ENCODE measurements around the gene PRCC. TPM values are rescaled to one million over a fixed set of nuclear protein-coding genes. Genes with fewer than 3 reads are reported as not detected.

PRCC gene
- total and polyA plus RNA-seq, 10 donors, result 39.1 to 64.6 (median 55.7) TPM

DNA sequence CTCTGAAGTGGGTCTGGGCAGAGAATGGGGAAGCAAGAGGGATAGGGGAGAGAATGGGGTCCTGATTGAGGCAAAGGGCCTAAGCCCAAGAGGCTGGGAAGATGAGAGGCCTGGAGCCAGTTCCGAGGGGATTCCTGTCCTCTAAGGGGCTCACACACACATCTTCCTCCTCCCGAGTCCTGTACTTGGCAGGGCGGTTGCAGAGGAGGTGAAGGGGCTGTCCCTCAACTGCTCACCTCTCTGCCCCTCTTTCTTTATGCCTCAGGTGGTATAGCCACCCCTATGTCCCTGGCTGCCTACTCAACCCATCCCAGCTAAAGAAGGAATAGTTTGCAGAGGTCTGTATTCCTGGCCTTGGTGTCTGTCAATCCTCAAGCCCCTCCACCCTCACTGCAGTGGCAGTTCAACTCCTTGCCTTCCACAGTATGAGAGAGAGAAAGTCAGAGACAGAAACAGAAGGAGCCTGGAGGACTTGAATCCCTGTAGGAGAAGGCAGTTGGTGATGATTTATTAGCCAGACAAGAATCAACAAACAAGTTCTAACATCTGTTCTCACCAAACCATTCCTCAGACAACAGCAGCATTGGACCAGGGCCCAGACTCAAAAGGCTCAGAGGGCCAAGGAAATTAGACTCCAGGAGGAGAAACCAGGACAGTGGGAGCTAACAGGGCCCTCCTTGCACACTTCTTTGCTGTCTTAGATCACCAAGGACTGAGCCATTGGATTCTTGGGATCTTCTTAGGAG, 38.6 kb downstream of the PRCC start:
- peak overlapping the region in 1 of 8 donors; percentile 18 for H3K27ac ChIP-seq
- no peaks in the 10 kb centered on the region for H3K27me3 ChIP-seq (replicated peaks in 1 of 7)
- intact Hi-C loops (cut with DNase I; ENCODE audit: low total_unique reads), result loop anchor here (10.0 kb wide), 1 partner anchor 49 kb away; the partner anchor contains the start of gene INSRR
- no peak overlapping the region for H3K4me3 ChIP-seq
- 76 to 94% (median 89%) methylated on average over 3 of the region's 3 CpGs for WGBS, 5 donors
- H3K4me1 ChIP-seq, result peaks cover 0 to 54% (median 13%) of the 10 kb centered on the region in 6 donors
- no peak for DNase-seq
- TF ChIP-seq, protein P1, sequence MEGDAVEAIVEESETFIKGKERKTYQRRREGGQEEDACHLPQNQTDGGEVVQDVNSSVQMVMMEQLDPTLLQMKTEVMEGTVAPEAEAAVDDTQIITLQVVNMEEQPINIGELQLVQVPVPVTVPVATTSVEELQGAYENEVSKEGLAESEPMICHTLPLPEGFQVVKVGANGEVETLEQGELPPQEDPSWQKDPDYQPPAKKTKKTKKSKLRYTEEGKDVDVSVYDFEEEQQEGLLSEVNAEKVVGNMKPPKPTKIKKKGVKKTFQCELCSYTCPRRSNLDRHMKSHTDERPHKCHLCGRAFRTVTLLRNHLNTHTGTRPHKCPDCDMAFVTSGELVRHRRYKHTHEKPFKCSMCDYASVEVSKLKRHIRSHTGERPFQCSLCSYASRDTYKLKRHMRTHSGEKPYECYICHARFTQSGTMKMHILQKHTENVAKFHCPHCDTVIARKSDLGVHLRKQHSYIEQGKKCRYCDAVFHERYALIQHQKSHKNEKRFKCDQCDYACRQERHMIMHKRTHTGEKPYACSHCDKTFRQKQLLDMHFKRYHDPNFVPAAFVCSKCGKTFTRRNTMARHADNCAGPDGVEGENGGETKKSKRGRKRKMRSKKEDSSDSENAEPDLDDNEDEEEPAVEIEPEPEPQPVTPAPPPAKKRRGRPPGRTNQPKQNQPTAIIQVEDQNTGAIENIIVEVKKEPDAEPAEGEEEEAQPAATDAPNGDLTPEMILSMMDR (IDR thresholded peaks at IDR 0.05 in 8 of 11, conservative IDR thresholded peaks at IDR 0.05 in 3 of 11), result no peak
- TF ChIP-seq POLR2A (IDR thresholded peaks at IDR 0.05) (no peak), POLR2AphosphoS5 (IDR thresholded peaks at IDR 0.05) (peak in 1 of 3 donors; percentile 2)
- peaks cover 0 to 40% (median 11%) of the 10 kb centered on the region in 6 donors for H3K36me3 ChIP-seq
- no peaks in the 10 kb centered on the region for H3K9me3 ChIP-seq

DNA sequence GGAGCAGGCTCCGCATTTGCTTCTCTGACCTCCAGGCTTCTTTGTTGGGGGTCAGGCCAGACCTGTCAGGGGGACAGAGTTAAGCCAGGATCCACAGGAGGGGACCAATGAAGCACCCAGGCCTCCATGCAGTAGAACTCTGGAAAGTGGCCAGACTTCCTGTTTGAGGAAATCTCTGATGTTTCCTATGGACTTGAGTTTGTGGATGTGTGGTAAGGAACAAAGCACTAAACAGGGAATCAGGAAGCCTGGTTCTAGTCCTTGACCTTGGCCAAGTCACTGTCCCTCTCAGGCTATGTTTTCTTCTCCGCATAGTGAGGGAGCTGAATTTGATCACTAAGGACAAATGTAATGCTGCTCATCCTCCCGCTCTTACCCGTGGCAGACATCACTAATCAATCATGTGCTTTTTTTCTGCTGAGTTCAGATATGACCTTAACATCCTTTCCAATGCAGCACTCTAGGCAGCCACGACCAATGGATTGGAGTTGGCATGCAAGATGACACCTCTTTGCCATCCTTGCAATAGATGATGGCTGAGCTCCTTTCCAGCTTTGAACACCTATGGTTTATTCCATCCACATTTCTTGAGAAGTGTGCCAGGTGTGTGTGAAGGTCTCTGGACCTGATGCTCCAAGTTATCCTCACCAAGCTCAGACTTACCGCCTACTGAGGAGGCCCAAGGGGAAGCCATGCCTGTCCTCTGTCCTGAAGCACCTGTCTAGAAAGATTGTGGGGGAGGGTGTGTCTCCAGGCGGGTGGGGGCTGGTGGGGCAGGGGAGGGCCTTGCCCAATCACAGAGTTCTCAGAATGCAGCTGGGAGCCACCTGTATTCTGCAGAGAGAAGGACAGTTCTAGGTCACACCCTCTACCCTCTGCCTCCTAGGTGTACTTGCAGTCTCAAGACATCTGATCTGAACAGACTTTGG, 39.4 kb downstream of the PRCC start:
- peaks cover 0 to 47% (median 12%) of the 10 kb centered on the region in 6 donors for H3K4me1 ChIP-seq
- WGBS, 5 donors, result 79 to 89% (median 86%) methylated on average over 6 to 7 of the region's 7 CpGs
- DNase-seq, result no peak
- H3K9me3 ChIP-seq, result no peaks in the 10 kb centered on the region
- peaks cover 0 to 31% (median 4%) of the 10 kb centered on the region in 6 donors for H3K36me3 ChIP-seq
- peak overlapping the region in 1 of 8 donors; percentile 18 for H3K27ac ChIP-seq
- H3K27me3 ChIP-seq (replicated peaks in 1 of 7), result no peaks in the 10 kb centered on the region
- H3K4me3 ChIP-seq, result no peak overlapping the region
- TF ChIP-seq, protein P1 (IDR thresholded peaks at IDR 0.05 in 8 of 11, conservative IDR thresholded peaks at IDR 0.05 in 3 of 11), result no peak
- no peak for TF ChIP-seq POLR2A (IDR thresholded peaks at IDR 0.05)
- peak in 1 of 3 donors; percentile 31 for TF ChIP-seq POLR2AphosphoS5 (IDR thresholded peaks at IDR 0.05)
- intact Hi-C loops (cut with DNase I; ENCODE audit: low total_unique reads), result loop anchor here (10.0 kb wide), 1 partner anchor 48 kb away; the partner anchor contains the start of gene INSRR

DNA sequence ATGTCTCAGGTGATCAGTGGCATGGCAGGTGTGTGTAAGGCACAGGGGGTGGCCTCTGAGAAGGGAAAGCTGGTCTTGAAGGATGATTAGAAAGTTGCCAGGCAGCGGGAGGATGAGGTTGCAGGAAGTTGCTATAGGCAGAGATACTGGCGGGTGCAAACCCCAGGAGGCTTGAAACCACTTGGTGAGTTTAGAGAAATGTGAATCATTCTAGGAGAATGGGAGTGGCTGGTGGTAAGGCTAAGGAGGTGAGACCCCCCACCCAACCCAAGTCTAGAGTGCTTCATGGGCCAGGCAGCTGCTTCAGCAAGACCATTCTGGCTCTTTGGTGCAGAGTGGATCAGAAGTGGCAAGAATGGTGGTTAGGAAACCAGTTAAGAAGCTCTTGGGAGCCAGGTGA, 40.3 kb downstream of the PRCC start:
- intact Hi-C loops (cut with DNase I; ENCODE audit: low total_unique reads), result loop anchor here (10.0 kb wide), 1 partner anchor 47 kb away; the partner anchor contains the start of gene INSRR
- H3K27ac ChIP-seq, result peak overlapping the region in 1 of 8 donors; percentile 38
- no peaks in the 10 kb centered on the region for H3K9me3 ChIP-seq
- H3K36me3 ChIP-seq, result peaks cover 0 to 30% (median 0%) of the 10 kb centered on the region in 6 donors
- TF ChIP-seq POLR2AphosphoS5 (IDR thresholded peaks at IDR 0.05), result no peak
- TF ChIP-seq, protein P1 (IDR thresholded peaks at IDR 0.05 in 8 of 11, conservative IDR thresholded peaks at IDR 0.05 in 3 of 11), result no peak
- TF ChIP-seq POLR2A (IDR thresholded peaks at IDR 0.05), result no peak
- no peak overlapping the region for H3K4me3 ChIP-seq
- no peak for DNase-seq
- WGBS, 5 donors, result 55 to 61% (median 60%) methylated on average over 2 of the region's 2 CpGs
- H3K4me1 ChIP-seq, result peaks cover 0 to 51% (median 14%) of the 10 kb centered on the region in 6 donors
- no peaks in the 10 kb centered on the region for H3K27me3 ChIP-seq (replicated peaks in 1 of 7)

Data from spleen (tissue), 11 donors.